HG03460 (cell line): ENCODE results near the gene LOXL1.

Source experiments
- ATAC-seq: cut with Tn5 transposase; IDR thresholded peaks from one replicate; pipeline ENCODE4 v1.9.1; 2021; ENCODE audit not compliant: unreplicated experiment

Gene LOXL1

DNA sequence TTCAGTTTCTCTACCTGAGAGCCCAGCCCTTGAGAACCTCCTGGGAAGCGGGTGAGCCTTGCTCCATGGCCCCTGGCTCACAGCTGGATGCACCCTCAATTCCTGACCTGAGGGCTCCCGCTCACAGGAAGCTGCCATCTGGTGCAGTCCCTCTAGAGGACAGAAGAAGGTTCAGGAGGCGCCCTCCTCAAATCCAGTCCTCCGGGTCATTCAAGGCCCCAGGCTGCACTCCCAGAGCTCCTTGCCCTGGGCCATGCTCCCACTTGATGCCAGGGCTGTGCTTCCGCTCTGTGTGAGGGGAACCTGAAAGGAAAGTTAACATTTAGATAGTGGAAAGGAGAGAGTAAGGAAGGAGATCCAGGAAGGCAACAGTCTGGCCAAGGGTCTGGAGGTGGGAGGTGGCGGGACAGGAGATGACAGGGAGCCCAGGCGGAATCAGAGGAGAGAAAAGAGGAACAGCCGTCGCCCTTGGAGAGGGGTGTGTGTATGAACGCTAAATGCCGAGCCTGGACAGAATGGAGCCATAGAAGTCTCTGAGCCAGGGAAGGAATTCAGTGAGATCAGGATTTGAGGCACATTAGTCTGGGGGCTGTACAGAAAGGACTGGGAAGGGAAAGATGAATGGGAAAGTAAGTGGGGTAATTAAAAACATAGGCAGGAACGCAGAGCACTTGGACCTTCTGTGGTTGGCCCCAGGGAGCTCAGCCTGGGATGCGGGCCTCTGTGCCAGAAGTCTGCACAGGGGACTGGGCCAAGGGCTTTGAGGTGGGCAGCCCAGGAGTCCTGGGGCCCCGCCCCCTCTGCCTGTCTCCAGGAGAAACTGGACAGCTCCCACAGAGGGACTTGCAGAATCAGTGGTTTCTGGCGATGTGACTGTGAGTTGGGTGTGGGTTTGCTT, 26.8 kb upstream of the LOXL1 start:
- ATAC-seq, result no peak

DNA sequence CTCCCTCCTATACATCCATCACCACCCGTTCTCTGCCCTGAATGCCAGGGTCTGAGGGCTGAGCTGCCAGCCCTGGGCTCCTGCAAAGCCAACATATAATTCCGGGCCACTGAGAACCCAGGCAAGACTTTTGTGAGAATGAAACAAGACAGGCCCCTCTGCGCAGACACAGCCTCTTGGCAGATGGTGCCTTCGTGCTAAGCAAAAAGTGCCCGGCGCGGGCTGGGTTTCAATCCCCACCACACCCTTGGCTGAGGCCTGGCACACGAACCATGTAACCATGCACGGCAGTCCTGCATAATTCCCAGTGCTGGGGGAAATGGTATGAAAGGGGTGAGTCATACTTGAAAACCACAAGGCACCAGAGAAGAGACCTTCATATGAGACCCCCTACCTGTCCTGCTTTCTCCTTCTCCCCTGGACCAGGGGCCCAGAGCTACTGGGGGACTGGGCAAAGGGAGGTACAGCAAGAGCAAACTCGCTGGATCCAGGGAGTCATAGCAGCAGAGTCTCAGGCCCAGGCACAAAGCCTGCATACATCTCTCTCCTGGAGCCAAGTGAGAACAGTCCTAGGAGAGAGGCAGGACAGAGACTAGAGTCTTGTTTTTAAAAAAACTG, 26.1 kb upstream of the LOXL1 start:
- ATAC-seq, result no peak

DNA sequence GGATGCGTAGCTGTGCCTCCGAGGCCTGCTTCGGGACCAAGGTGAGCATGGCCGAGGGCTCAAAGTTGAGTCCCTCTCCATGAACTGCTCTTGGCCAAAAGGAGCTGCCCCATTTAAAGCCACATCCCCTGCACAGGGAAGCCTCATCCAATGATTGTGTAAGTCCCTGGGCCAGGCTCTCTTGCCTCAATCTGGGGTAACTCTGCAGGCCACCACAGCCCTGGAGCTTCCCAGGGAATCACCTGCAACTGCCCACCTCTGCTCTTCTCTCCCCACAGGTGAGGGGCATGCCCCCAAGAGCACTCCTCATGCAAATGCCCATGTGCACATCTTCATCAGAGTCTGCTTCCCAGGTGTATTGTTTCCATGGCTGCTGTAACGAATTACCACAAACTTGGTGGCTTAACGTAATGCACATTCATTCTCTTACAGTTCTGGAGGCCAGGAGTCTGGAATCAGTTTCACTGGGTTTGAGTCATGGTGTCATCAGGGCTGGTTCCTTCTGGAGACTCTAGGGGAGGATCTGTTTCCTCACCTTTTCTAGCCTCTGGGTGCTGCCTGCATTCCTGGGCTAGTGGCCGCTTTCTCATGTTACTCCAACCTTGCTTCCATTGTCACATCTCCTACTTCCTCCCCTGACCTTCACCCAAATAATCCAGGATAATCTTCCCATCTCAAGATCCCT, 25.0 kb upstream of the LOXL1 start:
- no peak for ATAC-seq

DNA sequence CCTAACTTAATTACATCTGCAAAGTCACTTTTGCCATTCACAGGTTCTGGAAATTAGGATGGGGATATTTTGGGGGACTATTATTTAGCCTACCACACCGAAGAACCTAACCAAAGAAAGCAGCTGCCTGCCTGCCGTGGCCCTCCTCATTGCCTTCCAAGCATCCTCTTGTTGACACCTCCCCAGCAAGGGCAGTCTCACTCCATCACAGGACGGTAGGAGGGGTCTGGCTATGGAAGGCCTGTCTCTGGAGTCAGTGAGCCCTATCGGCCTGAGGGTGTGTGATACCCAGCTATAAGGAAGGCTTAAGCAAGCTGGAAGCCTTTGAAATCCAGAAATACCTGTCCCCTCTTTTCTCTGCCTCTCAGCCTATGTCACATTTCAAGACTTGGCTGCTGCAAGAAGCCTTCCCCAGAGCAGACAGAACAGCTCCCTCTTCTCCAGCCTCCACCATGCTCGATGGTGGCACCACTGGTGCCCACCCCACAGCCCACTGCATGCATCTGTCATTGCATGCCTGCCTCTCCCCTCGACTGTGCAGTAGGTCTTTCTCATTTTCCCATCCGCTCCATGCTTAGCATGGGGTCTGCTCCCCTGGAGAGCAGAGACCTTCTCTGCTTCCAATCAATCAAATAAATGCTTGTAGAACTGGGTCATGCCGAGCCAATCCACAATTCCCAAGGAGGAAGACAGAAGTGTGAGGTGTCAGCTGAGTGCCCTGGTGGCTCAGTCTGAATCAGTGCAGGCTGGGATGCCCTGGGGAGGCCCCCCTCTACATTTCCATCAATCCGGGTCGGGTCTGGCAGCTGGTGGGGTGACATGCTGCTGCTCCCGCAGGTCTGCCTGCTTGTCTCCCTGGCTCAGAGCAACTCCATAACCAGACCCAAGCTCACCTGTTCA, 23.9 kb upstream of the LOXL1 start:
- ATAC-seq, result no peak

DNA sequence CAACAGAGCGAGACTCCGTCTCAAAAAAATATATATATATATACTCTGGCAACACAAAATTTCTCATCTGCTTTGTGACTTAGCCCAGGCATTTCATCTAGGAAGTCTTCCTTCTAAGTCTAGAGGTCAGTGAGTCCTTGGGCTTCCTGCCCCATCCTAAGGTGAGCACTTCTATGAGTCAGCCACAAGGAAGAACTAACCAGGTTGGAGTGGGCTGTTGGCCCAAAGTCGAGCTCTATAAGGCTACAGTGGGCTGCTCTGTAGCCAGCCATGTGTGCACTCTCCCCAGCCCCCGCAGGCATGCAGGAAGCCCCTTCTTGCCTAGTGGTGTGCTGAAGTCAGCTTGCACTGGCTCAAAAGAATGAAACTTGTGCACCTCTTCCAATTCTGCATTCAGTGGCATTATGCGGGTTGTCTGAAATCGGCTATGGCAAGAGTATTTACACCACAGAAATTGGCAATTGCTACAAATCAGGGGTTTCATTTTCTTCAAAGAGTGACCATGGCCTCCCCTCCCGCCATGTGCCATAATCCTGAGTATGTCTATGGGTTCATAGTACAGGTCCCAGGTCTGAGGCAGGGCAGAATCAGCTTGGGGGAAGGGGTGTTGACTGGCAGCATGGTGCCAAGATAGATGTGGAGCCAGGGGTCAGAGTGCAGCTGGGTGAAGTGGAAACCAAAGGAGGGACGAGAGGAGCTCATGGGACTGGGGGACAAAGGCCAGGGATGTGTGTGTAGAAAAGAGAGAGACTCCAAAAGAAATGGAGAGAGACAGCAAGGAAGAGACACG, 22.0 kb upstream of the LOXL1 start:
- ATAC-seq, result no peak

DNA sequence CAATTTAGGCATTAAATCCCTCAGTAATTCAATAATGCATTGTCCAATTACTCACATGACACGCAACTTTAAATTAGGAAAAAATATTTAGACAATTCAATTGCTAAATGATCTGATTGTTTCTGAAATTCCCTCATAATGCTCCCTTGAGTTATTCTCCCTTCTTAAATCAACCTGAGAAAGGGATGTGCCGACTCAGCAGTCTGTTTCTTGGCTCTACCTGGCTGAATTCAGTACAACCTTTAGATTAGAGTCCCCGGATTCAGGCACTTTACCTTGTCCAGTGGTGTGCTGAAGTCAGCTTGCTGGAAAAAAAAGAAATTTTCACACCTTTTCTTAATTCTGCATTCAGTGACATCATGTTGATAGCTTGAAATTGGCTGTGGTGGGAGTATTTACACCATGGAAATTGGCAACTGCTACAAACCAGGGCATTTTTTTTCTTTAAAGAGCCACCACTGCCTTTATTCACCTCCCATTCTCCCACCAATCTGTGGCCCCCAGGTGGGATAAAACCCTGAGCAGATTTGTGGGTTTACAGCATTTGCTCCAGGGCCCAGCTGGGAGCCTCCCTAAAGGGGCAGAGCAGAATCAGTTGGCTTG, 20.9 kb upstream of the LOXL1 start:
- no peak for ATAC-seq

DNA sequence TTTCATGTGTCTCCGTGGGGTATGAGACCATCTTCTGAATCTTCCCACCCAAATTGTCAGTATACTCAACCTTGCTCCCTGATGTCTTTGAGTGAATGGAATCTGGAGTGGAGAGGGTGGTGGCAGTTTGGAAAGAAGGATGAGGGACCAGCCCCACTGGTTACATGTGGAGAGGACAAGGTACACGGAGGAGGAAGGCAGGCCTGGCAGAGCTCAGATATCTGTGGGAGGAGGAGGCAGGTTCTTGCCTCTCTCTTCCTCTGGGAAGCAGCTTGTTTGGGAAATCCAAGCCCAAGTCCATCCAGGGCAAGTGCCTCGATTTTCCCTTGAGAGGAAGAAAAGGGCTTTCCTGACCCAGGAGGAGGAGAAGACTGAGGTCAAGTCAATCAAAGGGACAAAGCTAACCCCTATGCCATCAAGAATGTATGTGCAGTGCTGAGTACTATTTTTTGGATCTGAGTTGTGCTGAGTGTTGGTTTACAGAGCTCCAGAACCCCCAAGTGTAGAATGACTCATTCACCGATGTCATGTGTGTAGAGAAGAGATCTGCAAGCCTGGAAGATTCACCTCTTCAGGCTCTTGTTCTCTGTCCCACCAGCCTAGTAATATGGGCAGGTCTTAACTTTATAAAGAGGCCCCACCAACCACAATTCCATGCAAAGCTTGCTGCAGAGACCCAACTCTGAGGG, 19.8 kb upstream of the LOXL1 start:
- no peak for ATAC-seq

DNA sequence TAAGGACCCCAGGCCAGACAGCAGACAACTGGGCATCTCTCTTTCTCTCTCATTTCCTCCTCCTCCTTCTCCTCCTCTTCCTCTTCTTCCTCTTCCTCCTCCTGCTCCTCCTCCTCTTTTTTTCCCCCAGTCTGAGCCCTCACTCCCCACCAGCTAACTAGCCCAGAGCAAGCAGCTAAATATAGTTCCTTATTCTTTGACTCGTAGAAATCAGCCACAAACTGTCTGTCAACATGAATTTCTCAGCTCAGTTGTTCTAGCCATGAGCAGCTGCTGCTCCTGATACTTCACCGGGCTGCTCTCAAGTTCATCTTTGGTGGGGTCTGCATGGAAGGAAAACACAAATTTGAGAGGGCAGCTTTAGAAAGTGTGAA, 19.2 kb upstream of the LOXL1 start:
- no peak for ATAC-seq

DNA sequence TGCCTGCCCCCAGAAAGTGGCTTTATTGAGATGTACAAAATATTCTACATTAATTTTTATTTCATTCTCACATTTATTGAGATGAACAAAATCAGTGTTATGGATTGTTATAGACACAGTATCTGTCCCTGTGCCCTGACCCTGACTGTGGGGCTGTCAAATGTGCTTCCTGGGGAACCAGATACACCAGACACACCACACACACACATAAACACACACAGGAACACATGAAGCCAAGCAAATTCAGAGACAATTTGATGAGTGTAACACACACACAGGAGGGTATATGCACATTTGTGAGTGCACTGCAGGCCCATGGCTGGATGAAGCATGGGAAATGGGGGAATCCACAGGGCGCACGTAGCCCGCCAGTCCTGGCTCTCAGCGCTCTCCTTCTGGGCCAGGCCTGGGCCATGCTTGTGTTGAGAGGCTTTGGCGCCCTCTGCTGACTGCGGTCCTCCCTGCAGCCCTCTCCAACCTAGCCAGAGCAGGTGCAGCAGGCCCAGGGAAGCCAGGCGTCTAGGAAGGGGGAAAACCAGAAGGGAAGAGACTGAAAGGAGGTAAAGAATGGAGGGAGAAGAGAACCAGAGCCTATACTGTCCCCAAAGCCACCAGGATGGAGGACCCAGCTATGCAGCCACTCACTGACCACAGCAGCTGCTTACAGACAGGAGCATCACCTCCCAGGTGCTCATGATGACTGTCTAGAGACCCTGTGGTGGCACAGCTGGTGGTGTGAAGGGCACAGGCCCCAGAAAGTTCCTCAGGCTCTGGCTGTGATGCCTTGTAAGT, 18.0 kb upstream of the LOXL1 start:
- ATAC-seq, result peak; percentile 64

DNA sequence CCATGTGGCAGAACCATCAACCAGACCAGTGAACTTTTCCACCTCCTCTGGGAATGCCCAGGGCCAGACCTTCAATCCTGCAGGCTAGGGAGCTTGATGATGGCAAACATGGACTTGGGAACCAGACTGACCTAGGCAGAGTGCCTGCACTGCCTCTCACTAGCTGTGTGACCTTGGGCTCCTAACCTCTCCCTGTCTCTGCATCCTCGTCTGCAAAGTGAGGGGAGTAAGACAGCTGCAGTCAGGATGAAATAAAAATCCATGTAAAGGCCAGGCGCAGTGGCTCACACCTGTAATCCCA, 17.5 kb upstream of the LOXL1 start:
- no peak for ATAC-seq

DNA sequence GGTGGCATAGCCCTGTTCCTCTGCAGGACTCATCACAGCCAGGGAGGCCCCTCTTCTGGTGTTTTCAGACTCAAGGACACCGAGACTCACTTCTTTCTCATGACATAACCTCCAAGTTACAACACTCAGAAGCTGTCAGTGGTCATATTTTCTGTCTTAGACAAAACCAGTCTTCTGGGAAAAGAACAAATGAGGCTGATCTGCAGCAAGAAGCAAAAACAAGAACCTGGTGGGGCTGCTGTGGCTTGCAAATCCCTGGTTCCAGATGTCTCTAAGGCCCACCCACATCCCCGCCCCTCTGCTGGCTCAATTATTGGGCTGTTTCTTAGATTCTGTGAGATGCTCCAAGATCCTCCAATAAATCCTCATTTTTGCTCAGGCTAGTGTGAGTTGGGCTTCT, 16.6 kb upstream of the LOXL1 start:
- ATAC-seq, result no peak

DNA sequence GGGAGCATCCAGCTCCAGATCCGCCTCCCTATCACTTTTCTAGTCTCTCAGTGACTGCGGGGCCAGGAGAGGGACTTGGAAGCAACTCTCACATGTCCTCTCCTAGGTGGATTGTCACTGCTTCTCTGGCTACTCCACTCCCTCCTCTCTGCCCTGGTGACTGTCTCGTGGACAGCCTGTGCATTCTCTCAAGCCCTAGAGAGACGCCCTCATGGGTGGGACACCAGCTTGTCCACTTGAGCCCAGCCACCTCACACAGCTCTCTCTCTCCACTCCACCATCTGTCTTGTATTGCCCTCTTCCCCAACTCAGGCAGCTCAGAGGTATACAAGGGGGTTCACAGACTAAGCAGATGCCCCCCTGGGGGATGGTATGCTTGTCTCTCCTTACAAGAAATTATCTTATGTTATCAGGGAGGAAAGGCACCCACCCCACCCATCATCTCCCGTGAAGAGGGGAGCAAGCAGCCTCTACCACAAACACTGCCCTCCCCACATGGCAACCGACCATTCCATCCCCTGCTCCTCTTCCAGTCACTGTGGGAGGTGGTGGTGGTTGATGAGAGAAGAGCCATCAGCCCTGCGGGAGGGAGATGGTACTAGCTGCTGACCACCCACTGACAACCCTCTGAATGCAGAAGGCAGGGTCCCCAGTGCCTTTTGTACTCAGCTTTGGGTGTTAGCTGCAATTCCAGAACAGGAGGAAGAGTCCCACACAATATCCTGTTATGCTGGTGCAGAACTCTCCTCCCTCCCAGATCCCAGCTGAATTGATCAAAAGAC, 15.5 kb upstream of the LOXL1 start:
- ATAC-seq, result no peak

DNA sequence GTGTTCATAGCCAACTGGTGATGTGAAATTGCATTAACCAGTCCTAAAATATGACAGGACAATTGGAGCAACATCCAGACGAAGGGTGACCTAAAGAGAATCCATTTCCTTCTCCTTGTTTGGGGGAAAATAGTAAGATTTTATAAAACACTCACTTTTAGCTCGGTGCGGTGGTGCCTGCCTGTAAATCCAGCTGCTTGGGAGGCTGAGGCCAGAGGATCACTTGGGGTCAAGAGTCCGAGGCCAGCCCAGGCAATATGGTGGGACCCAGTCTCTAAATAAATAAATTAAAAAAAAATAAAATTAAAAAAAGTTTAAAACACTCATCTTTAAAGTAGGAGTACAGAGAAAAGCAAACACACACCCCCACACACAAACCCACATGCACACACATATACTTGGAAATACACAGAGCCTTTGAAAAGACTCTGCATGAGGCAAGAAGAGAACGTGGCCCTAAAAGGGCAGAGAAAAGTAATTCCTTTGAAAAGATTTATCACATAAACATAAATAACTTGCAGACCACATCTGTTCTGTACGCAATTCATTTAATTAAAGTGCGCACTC, 14.1 kb upstream of the LOXL1 start:
- no peak for ATAC-seq

DNA sequence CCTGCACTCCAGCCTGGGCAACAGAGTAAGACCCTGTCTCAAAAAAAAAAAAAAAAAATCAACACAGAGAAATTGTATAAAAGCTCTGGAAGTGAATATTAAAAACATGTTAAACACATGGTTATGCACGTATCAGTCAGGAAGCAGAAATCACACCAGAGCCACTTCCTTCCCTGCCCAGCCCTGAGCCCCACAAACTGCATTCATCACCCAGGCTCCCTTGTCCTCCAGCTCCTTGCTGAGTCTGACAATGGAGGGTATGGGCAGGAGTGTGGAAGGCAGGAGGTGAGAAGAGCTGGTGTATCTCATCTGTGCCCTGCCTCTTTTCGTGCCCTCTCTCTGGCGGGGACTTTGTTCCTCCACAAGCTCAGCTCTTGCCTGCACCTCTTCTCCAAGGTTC, 12.1 kb upstream of the LOXL1 start:
- ATAC-seq, result no peak

DNA sequence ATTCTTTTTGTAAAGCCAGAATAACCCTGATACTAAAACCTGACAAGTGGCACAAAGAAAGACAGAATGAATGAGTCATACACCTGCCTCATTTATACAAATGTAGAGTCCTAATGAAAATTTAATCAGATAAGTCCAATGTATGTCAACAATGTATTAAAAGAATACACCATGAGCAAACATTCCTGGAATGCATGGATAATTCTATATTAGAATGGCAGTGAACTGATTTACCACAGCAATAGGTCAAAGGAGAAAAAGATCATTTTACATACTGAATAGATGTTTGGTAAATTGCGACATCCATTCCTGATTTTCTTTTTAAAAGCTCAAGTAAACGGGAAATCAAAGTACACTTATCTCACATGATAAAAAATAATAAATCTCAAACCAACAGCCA, 11.2 kb upstream of the LOXL1 start:
- ATAC-seq, result no peak

DNA sequence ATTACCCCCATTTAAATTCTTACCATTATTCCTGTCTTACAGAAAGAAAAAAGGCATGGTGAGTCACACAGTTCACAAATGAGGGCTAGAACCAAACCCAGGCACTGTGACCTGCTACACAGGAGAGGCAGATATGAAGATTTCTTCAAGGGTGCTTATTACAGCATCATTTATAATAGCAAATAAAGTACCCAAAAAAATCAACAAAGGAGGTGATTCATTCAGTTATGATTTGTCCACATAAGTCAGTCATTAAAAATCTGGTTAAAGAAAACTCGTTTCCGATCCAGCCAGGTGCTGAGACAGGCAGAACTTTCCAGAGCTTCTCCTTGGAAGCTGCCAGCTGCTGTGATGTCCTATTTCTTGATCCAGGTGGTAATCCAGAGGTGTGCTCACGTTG, 7.5 kb upstream of the LOXL1 start:
- no peak for ATAC-seq

DNA sequence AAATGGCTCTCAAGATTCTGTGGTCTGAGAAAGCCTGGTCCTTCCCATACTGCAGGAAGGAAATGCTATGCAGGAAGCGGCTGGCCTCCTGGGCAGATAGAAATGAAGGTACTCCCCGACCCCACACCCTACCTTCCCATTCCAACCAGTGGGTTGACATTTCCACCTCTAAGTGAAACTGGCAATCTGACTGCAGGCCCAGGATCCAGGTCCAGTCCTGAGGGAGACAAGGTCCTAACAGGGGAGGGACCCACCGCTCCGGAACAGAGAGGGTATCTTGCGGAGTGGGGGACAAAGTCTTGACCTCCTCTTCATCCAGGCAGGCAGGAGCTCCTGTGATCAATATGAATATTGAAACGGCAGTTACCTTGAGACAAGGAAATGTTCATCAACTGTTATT, 6.6 kb upstream of the LOXL1 start:
- no peak for ATAC-seq
